ENCODE results near the gene NUDT13. TPM values are rescaled to one million over a fixed set of nuclear protein-coding genes. Genes with fewer than 3 reads are reported as not detected.

Gene NUDT13
- polyA plus RNA-seq, 2 of the 4 experiments (the other 2 are of a cell fraction): 3.8 to 4.9 TPM

DNA sequence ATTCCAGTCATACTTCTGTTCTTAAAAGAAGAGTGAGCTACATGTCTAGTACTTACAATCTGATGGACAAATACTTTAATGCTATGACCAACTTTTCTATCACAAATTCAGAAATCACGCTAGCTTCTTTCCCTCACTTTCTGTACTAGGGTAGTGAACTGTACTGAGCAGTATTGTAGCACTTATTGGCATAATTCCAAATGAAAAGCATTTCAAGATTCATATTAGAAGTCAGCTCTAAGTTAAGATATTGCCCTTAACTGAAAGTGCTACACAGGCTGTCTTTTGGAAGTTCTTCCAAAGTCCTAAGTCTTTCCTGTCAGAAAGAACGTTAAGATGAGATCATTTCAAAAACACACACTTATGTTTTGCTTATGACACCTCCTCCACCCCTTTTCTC, 27.0 kb upstream of the NUDT13 start:
- no peak overlapping the region for H3K4me3 ChIP-seq
- ATAC-seq (no peak), DNase-seq (ENCODE audit: low read depth in 1 of 2, low spot score in 1 of 2) (no peak), FAIRE-seq (no peak)
- H3K9me3 ChIP-seq: no peaks in the 10 kb centered on the region
- H3K4me1 ChIP-seq: 0 out of 3 replicates have a peak, but pooled peaks cover 6% of the 10 kb centered on the region
- TF ChIP-seq SMC3 (IDR thresholded peaks at IDR 0.05) (no peak), GATA3 (IDR thresholded peaks at IDR 0.05; ENCODE audit: borderline replicate concordance) (no peak), NR3C1 (IDR thresholded peaks at IDR 0.05) (no peak), EHF (CRISPR knock-in tag; IDR thresholded peaks at IDR 0.05) (no peak), RARB (CRISPR knock-in tag; IDR thresholded peaks at IDR 0.05) (no peak), PHF8 (IDR thresholded peaks at IDR 0.05; ENCODE audit: borderline replicate concordance, low read depth) (no peak), JUN (IDR thresholded peaks at IDR 0.05) (no peak)
- TF ChIP-seq, protein P1, sequence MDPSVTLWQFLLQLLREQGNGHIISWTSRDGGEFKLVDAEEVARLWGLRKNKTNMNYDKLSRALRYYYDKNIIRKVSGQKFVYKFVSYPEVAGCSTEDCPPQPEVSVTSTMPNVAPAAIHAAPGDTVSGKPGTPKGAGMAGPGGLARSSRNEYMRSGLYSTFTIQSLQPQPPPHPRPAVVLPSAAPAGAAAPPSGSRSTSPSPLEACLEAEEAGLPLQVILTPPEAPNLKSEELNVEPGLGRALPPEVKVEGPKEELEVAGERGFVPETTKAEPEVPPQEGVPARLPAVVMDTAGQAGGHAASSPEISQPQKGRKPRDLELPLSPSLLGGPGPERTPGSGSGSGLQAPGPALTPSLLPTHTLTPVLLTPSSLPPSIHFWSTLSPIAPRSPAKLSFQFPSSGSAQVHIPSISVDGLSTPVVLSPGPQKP (IDR thresholded peaks at IDR 0.05; ENCODE audit: low read depth, low read length): no peak
- 55% methylated on average over 2 of the region's 2 CpGs for WGBS (ENCODE audit: missing lambda C conversion rate)
- ChIA-PET CTCF (interaction anchor here (0.9 to 1.5 kb wide), 2 partner anchors 13 to 14 kb away, joined by 3 to 4 read pairs; partner anchors contain the start of gene P4HA1), POLR2A (interaction anchor here (0.6 kb wide), 1 partner anchor 12 kb away, joined by 5 read pairs; no protein-coding TSS in a partner anchor)
- no peak overlapping the region for H3K27ac ChIP-seq
- no peak overlapping the region for H3K4me2 ChIP-seq

DNA sequence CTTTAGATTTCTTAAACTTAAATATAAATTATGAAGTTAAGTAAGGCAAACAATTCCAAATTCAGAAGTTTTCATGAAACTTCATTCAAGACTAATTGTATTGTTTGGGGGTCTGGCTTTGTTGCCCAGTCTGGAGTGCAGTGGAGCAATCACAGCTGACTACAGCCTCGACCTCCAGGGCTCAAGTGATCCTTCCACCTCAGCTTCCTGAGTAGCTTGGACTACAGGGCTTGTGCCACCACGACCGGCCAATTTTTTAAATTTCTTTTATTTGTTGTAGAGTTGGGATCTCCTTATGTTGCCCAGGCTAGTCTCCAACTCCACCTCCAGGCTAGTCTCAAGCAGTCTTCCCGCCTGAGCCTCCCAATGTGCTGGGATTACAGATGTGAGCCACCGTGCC, 26.0 kb upstream of the NUDT13 start:
- Histone ChIP-seq H3K4me2 (no peak overlapping the region), H3K27ac (no peak overlapping the region), H3K4me3 (no peak overlapping the region), H3K4me1 (0 out of 3 replicates have a peak, but pooled peaks cover 6% of the 10 kb centered on the region), H3K9me3 (no peaks in the 10 kb centered on the region)
- ChIA-PET CTCF (interaction anchor here (0.9 to 1.5 kb wide), 2 partner anchors 12 to 13 kb away, joined by 3 to 4 read pairs; partner anchors contain the start of gene P4HA1), POLR2A (no interaction called here)
- DNase-seq (ENCODE audit: low read depth in 1 of 2, low spot score in 1 of 2): no peak
- WGBS (ENCODE audit: missing lambda C conversion rate): 91% methylated on average over 5 of the region's 5 CpGs
- ATAC-seq: no peak
- FAIRE-seq: no peak
- TF ChIP-seq HOXB5 (CRISPR knock-in tag; IDR thresholded peaks at IDR 0.05) (no peak), ZC3H11A (IDR thresholded peaks at IDR 0.05) (no peak), TP53 (CRISPR knock-in tag; IDR thresholded peaks at IDR 0.05) (no peak), CHD2 (IDR thresholded peaks at IDR 0.05; ENCODE audit: low read length, partially characterized antibody) (no peak), NFE2L2 (conservative IDR thresholded peaks at IDR 0.05; ENCODE audit: low read length) (no peak), ZSCAN20 (CRISPR knock-in tag; IDR thresholded peaks at IDR 0.05) (no peak), FOSL2 (IDR thresholded peaks at IDR 0.05) (no peak), FOSL2 (CRISPR knock-in tag; IDR thresholded peaks at IDR 0.05) (no peak), MAZ (IDR thresholded peaks at IDR 0.05; ENCODE audit: borderline replicate concordance, low read depth, low read length) (no peak), CHD4 (IDR thresholded peaks at IDR 0.05; ENCODE audit: borderline replicate concordance) (no peak), NPAS2 (CRISPR knock-in tag; IDR thresholded peaks at IDR 0.05; ENCODE audit: borderline replicate concordance) (no peak), CBX8 (IDR thresholded peaks at IDR 0.05) (no peak)
- TF ChIP-seq, protein P2, sequence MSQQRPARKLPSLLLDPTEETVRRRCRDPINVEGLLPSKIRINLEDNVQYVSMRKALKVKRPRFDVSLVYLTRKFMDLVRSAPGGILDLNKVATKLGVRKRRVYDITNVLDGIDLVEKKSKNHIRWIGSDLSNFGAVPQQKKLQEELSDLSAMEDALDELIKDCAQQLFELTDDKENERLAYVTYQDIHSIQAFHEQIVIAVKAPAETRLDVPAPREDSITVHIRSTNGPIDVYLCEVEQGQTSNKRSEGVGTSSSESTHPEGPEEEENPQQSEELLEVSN (IDR thresholded peaks at IDR 0.05; ENCODE audit: borderline replicate concordance, low read depth): no peak
- TF ChIP-seq, protein P3, sequence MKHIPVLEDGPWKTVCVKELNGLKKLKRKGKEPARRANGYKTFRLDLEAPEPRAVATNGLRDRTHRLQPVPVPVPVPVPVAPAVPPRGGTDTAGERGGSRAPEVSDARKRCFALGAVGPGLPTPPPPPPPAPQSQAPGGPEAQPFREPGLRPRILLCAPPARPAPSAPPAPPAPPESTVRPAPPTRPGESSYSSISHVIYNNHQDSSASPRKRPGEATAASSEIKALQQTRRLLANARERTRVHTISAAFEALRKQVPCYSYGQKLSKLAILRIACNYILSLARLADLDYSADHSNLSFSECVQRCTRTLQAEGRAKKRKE (CRISPR knock-in tag; IDR thresholded peaks at IDR 0.05; ENCODE audit: low read depth): no peak
- TF ChIP-seq, protein P4, sequence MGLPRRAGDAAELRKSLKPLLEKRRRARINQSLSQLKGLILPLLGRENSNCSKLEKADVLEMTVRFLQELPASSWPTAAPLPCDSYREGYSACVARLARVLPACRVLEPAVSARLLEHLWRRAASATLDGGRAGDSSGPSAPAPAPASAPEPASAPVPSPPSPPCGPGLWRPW (IDR thresholded peaks at IDR 0.05): no peak
- TF ChIP-seq, protein P5, sequence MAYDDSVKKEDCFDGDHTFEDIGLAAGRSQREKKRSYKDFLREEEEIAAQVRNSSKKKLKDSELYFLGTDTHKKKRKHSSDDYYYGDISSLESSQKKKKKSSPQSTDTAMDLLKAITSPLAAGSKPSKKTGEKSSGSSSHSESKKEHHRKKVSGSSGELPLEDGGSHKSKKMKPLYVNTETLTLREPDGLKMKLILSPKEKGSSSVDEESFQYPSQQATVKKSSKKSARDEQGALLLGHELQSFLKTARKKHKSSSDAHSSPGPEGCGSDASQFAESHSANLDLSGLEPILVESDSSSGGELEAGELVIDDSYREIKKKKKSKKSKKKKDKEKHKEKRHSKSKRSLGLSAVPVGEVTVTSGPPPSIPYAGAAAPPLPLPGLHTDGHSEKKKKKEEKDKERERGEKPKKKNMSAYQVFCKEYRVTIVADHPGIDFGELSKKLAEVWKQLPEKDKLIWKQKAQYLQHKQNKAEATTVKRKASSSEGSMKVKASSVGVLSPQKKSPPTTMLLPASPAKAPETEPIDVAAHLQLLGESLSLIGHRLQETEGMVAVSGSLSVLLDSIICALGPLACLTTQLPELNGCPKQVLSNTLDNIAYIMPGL (CRISPR knock-in tag; IDR thresholded peaks at IDR 0.05; ENCODE audit: borderline replicate concordance): no peak
